K562 (cell line): Measurements from ENCODE around the gene CIAPIN1. TPM values are rescaled to one million over a fixed set of nuclear protein-coding genes. Genes with fewer than 3 reads are reported as not detected.

Experiments
- BCOR ChIP-seq: fragments of 450-650 bp; IDR thresholded peaks from 2 replicates; pipeline ENCODE4 v1.6.1; 2016
- CEBPZ ChIP-seq: fragments of 150-350 bp; IDR thresholded peaks from 2 replicates; pipeline ENCODE4 v1.6.1; 2014; ENCODE audit warnings: low read depth, mild to moderate bottlenecking, low read length, borderline replicate concordance
- CGGBP1 ChIP-seq: fragments of 250-450 bp; sonication (Bioruptor Pico); IDR thresholded peaks from 2 replicates; pipeline ENCODE4 v1.9.0; 2021; ENCODE audit warnings: mild to moderate bottlenecking
- CREB3L1 ChIP-seq: fragments of 450-650 bp; IDR thresholded peaks from 2 replicates; pipeline ENCODE4 v1.6.1; 2014; ENCODE audit warnings: low read depth, mild to moderate bottlenecking, moderate library complexity, borderline replicate concordance
- ETS1 ChIP-seq: conservative IDR thresholded peaks from 2 replicates; pipeline ENCODE4 v1.6.1; 2011; ENCODE audit warnings: low read depth, mild to moderate bottlenecking, low read length; ENCODE audit not compliant: control insufficient read depth
- FIP1L1 ChIP-seq: fragments of 200-400 bp; formaldehyde crosslinking; IDR thresholded peaks from 2 replicates; pipeline ENCODE4 v1.6.1; 2018; ENCODE audit warnings: mild to moderate bottlenecking, low read depth, low read length; ENCODE audit not compliant: poor library complexity, severe bottlenecking
- HLTF ChIP-seq: fragments of 450-650 bp; IDR thresholded peaks from 2 replicates; pipeline ENCODE4 v1.6.1; 2016
- ILF3 ChIP-seq: fragments of 450-650 bp; IDR thresholded peaks from 2 replicates; pipeline ENCODE4 v1.6.1; 2018; ENCODE audit warnings: antibody characterized with exemption, mild to moderate bottlenecking, moderate library complexity, borderline replicate concordance
- NONO ChIP-seq, 2 experiments: fragments of 200-400 bp in 1 of 2; fragments of 450-650 bp in 1 of 2; formaldehyde crosslinking in 1 of 2; IDR thresholded peaks; 2 replicates each; pipeline ENCODE4 v1.6.1; 2017; ENCODE audit warnings: low read depth in 2 of 2, mild to moderate bottlenecking in 2 of 2, moderate library complexity in 2 of 2, low read length in 1 of 2
- ZBED1 ChIP-seq: IDR thresholded peaks from 2 replicates; pipeline ENCODE4 v1.6.1; 2014
- ZNF407 ChIP-seq: fragments of 450-650 bp; IDR thresholded peaks from 2 replicates; pipeline ENCODE4 v1.6.1; 2016; ENCODE audit warnings: low read depth
- polyA plus RNA-seq, 8 experiments: library from polyadenylated mRNA; depleted of rRNA in 4 of 8; stranded (reverse) in 5 of 8; unstranded in 3 of 8; fragments of >200 nt; fragmentation: Nextera tagmentation in 2 of 8; fragmentation: Illumina TruSeq in 1 of 8; extraction: Ambion mirVana in 2 of 8; extraction: Trizol in 1 of 8; gene quantifications; 2 replicates each; pipeline versions ENCODE4 v1.2.1 to v1.2.3, GENCODE V29; 2011 to 2014; ENCODE audit warnings: inconsistent platforms in 1 of 8, missing spikeins in 1 of 8
- total RNA-seq, 7 experiments: library from RNA; depleted of rRNA in 6 of 7; stranded (reverse); fragments of >200 nt in 6 of 7; fragmentation: Illumina TruSeq in 2 of 7; extraction: Trizol in 2 of 7; gene quantifications; 2 replicates each; pipeline versions ENCODE4 v1.2.1 to v1.2.3, GENCODE V29; 2011 to 2021; ENCODE audit warnings: low replicate concordance in 1 of 7

Gene CIAPIN1
- total and polyA plus RNA-seq, 9 of the 15 experiments (the other 6 are each of a cell fraction or from before 2014, with no cell fraction given): 71.8 to 263 (median 95.7) TPM

- TF ChIP-seq ZNF407 (no peak), NONO (IDR thresholded peaks at IDR 0.05; ENCODE audit: low read depth in 2 of 2, low read length in 1 of 2) (peak in 1 of 2 experiments; percentile 72; a peak in 2 of 4 replicates), ILF3 (no peak), BCOR (no peak), CEBPZ (no peak), ETS1 (peak; percentile 83), CREB3L1 (peak; percentile 83), FIP1L1 (peak; percentile 34), CGGBP1 (CRISPR knock-in tag) (no peak; the same call in 1 of the 2 replicates), ZBED1 (no peak), HLTF (no peak)
Measured at GRCh38 chr16:57447186-57447962, at the start of gene CIAPIN1, which contains the start of gene COQ9 (continued).
